ENCODE results near the gene GMPS.
A peak's percentile ranks its signal among the peaks of the same experiment; 100 is the strongest.

The GMPS gene

DNA sequence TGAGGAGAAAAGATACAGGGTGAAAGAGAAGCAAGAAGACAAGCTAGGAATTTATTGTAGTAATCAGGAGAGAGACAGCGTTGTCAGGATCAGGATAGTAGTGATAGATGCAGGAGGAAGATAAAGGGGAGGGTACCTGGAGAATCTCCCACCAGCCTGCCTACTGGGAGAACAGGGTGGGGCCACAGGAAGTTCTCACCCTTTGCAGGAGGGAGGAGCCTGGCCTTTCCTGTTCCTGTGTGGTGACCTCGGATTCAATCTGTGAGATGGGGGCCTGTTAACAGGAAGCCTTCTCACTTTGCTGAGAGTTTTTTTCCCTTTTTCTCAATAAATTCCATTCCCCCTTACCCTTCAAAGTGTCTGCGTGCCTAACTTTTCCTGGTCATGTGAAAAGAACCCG lies 37.6 kb downstream of the GMPS start:
- WGBS (ENCODE audit: extremely low coverage, insufficient coverage, low lambda C conversion rate), result no CpG with 5 or more reads among the region's 4 CpGs
- Histone ChIP-seq H3K4me2 (ENCODE audit: low read length) (no peak overlapping the region), H3K4me1 (ENCODE audit: control insufficient read depth, low read depth, low read length) (no peaks in the 10 kb centered on the region), H2BK120ac (ENCODE audit: low read depth, low read length) (no peak overlapping the region), H3K79me1 (ENCODE audit: low read length) (no peaks in the 10 kb centered on the region), H3K4me3 (ENCODE audit: low read length) (no peak overlapping the region), H3K9ac (ENCODE audit: low read length) (no peak overlapping the region), H3K18ac (ENCODE audit: low read length) (no peak overlapping the region), H3K79me2 (ENCODE audit: control insufficient read depth, insufficient read depth, low read length) (no peaks in the 10 kb centered on the region), H3K56ac (ENCODE audit: low read length) (no peak overlapping the region), H3K4ac (ENCODE audit: low read depth, low read length) (no peak overlapping the region), H3K23ac (ENCODE audit: low read length) (no peak overlapping the region), H3K27me3 (ENCODE audit: insufficient read depth, low read length, poor library complexity) (no peaks in the 10 kb centered on the region), H2AK5ac (ENCODE audit: low read length) (no peak overlapping the region), H2BK5ac (ENCODE audit: low read length) (no peak overlapping the region), H4K5ac (ENCODE audit: low read length) (no peak overlapping the region), H3K36me3 (ENCODE audit: control insufficient read depth, insufficient read depth, low read length) (no peaks in the 10 kb centered on the region), H2BK15ac (replicated peaks; ENCODE audit: low read depth) (no peak overlapping the region), H4K8ac (ENCODE audit: low read depth, low read length) (no peak overlapping the region), H3K27ac (ENCODE audit: low read depth, low read length) (no peak overlapping the region)
- DNase-seq, result peak; percentile 76

DNA sequence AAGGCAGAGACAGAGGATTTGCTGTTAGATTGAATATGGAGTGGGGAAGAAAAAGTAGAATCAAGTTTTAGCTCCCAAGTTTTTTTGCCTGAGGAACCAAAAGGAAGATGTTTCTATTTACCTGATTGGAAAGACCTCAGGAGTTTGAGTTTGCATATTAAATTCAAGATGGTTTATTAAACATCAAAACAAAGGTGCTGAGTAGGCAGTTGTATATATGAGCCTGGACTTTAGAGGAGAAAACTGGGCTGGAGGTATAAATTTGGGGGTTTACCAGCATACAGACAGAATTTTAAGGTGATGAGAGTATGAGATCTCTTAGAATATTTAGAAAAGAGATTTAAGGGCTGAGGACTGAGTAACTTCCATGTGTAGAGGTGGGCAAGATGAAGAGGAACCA lies 38.2 kb downstream of the GMPS start:
- Histone ChIP-seq H3K18ac (ENCODE audit: low read length) (no peak overlapping the region), H2BK5ac (ENCODE audit: low read length) (no peak overlapping the region), H3K4me2 (ENCODE audit: low read length) (no peak overlapping the region), H3K27ac (ENCODE audit: low read depth, low read length) (no peak overlapping the region), H3K9ac (ENCODE audit: low read length) (no peak overlapping the region), H3K27me3 (ENCODE audit: insufficient read depth, low read length, poor library complexity) (no peaks in the 10 kb centered on the region), H3K79me2 (ENCODE audit: control insufficient read depth, insufficient read depth, low read length) (no peaks in the 10 kb centered on the region), H3K23ac (ENCODE audit: low read length) (no peak overlapping the region), H2BK120ac (ENCODE audit: low read depth, low read length) (no peak overlapping the region), H3K4me1 (ENCODE audit: control insufficient read depth, low read depth, low read length) (no peaks in the 10 kb centered on the region), H4K5ac (ENCODE audit: low read length) (no peak overlapping the region), H3K36me3 (ENCODE audit: control insufficient read depth, insufficient read depth, low read length) (no peaks in the 10 kb centered on the region), H3K56ac (ENCODE audit: low read length) (no peak overlapping the region), H3K4me3 (ENCODE audit: low read length) (no peak overlapping the region), H2BK15ac (replicated peaks; ENCODE audit: low read depth) (no peak overlapping the region), H3K4ac (ENCODE audit: low read depth, low read length) (no peak overlapping the region), H3K79me1 (ENCODE audit: low read length) (no peaks in the 10 kb centered on the region), H2AK5ac (ENCODE audit: low read length) (no peak overlapping the region), H4K8ac (ENCODE audit: low read depth, low read length) (no peak overlapping the region)
- no peak for DNase-seq

DNA sequence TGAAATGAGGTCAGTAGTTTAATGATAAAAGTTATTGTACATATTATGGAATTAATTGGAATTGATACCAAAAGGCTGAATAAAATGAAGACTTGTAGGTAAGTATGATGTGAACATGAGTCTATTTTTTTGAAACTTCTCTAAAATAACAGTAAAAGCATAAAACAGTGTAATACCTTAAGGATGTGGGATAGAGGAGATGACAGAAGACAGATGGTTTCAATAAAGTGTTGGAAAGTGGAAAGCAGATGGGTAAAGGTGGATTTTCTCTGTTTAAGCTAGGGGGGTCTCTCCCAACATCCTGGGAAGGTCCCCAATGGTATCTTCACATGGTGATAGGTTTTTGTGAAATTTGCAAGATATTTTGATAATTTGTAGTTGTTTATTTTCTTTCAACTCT lies 41.6 kb downstream of the GMPS start:
- H2BK15ac ChIP-seq (replicated peaks; ENCODE audit: low read depth), result no peak overlapping the region
- no peak for DNase-seq
- no peak overlapping the region for H3K9ac ChIP-seq (ENCODE audit: low read length)
- H4K8ac ChIP-seq (ENCODE audit: low read depth, low read length), result no peak overlapping the region
- H3K79me1 ChIP-seq (ENCODE audit: low read length), result no peaks in the 10 kb centered on the region
- H2AK5ac ChIP-seq (ENCODE audit: low read length), result no peak overlapping the region
- H2BK120ac ChIP-seq (ENCODE audit: low read depth, low read length), result no peak overlapping the region
- H3K27ac ChIP-seq (ENCODE audit: low read depth, low read length), result no peak overlapping the region
- no peaks in the 10 kb centered on the region for H3K36me3 ChIP-seq (ENCODE audit: control insufficient read depth, insufficient read depth, low read length)
- H2BK5ac ChIP-seq (ENCODE audit: low read length), result no peak overlapping the region
- H3K79me2 ChIP-seq (ENCODE audit: control insufficient read depth, insufficient read depth, low read length), result no peaks in the 10 kb centered on the region
- H3K27me3 ChIP-seq (ENCODE audit: insufficient read depth, low read length, poor library complexity), result no peaks in the 10 kb centered on the region
- H3K4ac ChIP-seq (ENCODE audit: low read depth, low read length), result no peak overlapping the region
- H3K18ac ChIP-seq (ENCODE audit: low read length), result no peak overlapping the region
- H4K5ac ChIP-seq (ENCODE audit: low read length), result no peak overlapping the region
- no peak overlapping the region for H3K56ac ChIP-seq (ENCODE audit: low read length)
- H3K4me2 ChIP-seq (ENCODE audit: low read length), result no peak overlapping the region
- no peaks in the 10 kb centered on the region for H3K4me1 ChIP-seq (ENCODE audit: control insufficient read depth, low read depth, low read length)
- no peak overlapping the region for H3K23ac ChIP-seq (ENCODE audit: low read length)
- no peak overlapping the region for H3K4me3 ChIP-seq (ENCODE audit: low read length)

DNA sequence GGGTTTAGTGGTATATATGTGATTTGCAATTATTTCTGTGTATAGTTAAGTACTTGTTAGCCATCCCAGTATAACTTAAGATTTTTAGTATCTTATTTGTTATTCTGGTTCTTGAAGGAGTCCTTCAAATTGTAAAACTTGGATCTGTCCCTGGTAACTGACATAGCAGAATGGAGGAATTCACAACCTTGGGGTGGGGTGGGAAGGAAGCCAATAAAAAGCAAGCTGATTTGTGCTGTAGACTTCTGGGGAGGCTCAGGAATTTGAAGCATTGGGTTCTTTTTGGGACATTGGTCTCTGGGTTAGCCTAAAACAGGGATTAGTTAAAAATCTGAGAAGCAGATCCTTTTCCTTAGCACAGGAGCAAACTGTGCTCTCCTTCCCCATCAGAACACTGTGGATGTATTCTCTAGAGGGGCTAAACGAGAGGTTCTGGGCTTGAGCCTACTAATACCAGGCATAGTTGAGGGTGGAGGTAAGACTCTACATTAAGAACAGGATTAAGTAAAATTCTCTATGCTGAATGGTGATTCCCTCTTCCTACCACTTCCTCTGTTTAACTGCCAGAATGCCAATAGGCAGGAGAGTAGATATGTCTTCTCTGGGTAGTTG lies 42.2 kb downstream of the GMPS start:
- no peak overlapping the region for H2BK15ac ChIP-seq (replicated peaks; ENCODE audit: low read depth)
- H3K56ac ChIP-seq (ENCODE audit: low read length), result no peak overlapping the region
- H2BK120ac ChIP-seq (ENCODE audit: low read depth, low read length), result no peak overlapping the region
- no peaks in the 10 kb centered on the region for H3K36me3 ChIP-seq (ENCODE audit: control insufficient read depth, insufficient read depth, low read length)
- no peaks in the 10 kb centered on the region for H3K79me1 ChIP-seq (ENCODE audit: low read length)
- H3K27me3 ChIP-seq (ENCODE audit: insufficient read depth, low read length, poor library complexity), result no peaks in the 10 kb centered on the region
- no peak overlapping the region for H3K9ac ChIP-seq (ENCODE audit: low read length)
- no peak overlapping the region for H3K18ac ChIP-seq (ENCODE audit: low read length)
- H4K5ac ChIP-seq (ENCODE audit: low read length), result no peak overlapping the region
- H2BK5ac ChIP-seq (ENCODE audit: low read length), result no peak overlapping the region
- no peak overlapping the region for H3K4ac ChIP-seq (ENCODE audit: low read depth, low read length)
- no peak overlapping the region for H3K27ac ChIP-seq (ENCODE audit: low read depth, low read length)
- H3K79me2 ChIP-seq (ENCODE audit: control insufficient read depth, insufficient read depth, low read length), result no peaks in the 10 kb centered on the region
- no peaks in the 10 kb centered on the region for H3K4me1 ChIP-seq (ENCODE audit: control insufficient read depth, low read depth, low read length)
- peak; percentile 45 for DNase-seq
- WGBS (ENCODE audit: extremely low coverage, insufficient coverage, low lambda C conversion rate), result no CpG with 5 or more reads among the region's 1 CpG
- H4K8ac ChIP-seq (ENCODE audit: low read depth, low read length), result no peak overlapping the region
- no peak overlapping the region for H3K23ac ChIP-seq (ENCODE audit: low read length)
- H3K4me3 ChIP-seq (ENCODE audit: low read length), result no peak overlapping the region
- H2AK5ac ChIP-seq (ENCODE audit: low read length), result no peak overlapping the region
- no peak overlapping the region for H3K4me2 ChIP-seq (ENCODE audit: low read length)

DNA sequence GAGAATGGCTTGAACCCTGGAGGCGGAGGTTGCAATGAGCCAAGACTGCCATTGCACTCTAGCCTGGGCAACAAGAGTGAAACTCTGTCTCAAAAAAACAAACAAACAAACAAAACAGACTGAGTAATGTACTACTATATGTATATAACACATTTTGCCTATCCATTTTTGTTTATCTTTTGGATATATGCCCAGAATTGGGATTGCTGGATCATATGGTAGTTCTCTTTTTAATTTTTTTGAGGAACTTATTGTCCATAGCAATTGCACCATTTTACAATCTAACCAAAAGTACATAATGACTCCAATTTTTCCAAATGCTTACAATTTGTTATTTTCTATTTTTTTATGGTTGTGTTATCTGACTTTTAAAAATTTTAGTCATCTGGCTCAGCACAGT lies 47.3 kb downstream of the GMPS start:
- Histone ChIP-seq H3K36me3 (ENCODE audit: control insufficient read depth, insufficient read depth, low read length) (peaks cover 1% of the 10 kb centered on the region), H3K18ac (ENCODE audit: low read length) (no peak overlapping the region), H3K27me3 (ENCODE audit: insufficient read depth, low read length, poor library complexity) (no peaks in the 10 kb centered on the region), H3K56ac (ENCODE audit: low read length) (no peak overlapping the region), H2BK5ac (ENCODE audit: low read length) (no peak overlapping the region), H4K8ac (ENCODE audit: low read depth, low read length) (no peak overlapping the region), H2BK15ac (replicated peaks; ENCODE audit: low read depth) (no peak overlapping the region), H3K4ac (ENCODE audit: low read depth, low read length) (no peak overlapping the region), H4K5ac (ENCODE audit: low read length) (no peak overlapping the region), H3K79me2 (ENCODE audit: control insufficient read depth, insufficient read depth, low read length) (no peaks in the 10 kb centered on the region), H3K27ac (ENCODE audit: low read depth, low read length) (no peak overlapping the region), H3K4me2 (ENCODE audit: low read length) (no peak overlapping the region), H3K9ac (ENCODE audit: low read length) (no peak overlapping the region), H3K4me1 (ENCODE audit: control insufficient read depth, low read depth, low read length) (no peaks in the 10 kb centered on the region), H3K4me3 (ENCODE audit: low read length) (no peak overlapping the region), H2AK5ac (ENCODE audit: low read length) (no peak overlapping the region), H2BK120ac (ENCODE audit: low read depth, low read length) (no peak overlapping the region), H3K23ac (ENCODE audit: low read length) (no peak overlapping the region), H3K79me1 (ENCODE audit: low read length) (no peaks in the 10 kb centered on the region)
- no CpG with 5 or more reads among the region's 1 CpG for WGBS (ENCODE audit: extremely low coverage, insufficient coverage, low lambda C conversion rate)
- DNase-seq, result no peak

DNA sequence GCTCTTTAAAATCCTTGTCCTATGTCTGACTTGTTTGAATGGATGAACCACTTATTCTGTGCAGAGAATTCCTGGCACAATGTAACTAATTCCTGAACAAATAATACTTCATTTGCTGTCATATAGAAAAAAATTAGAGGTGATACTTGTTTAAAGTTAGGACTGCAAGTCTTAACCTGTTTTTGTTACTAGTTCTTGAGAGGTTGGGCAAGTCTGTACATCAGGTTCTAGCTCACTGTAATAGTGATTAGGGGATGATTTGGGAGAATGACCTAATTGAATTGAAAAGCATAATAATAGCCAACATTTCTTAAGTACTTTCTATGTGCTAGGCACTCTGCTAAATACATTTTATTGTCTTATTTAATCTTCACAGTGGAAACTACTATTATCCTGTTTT lies 49.3 kb downstream of the GMPS start:
- Histone ChIP-seq H2AK5ac (ENCODE audit: low read length) (no peak overlapping the region), H3K18ac (ENCODE audit: low read length) (no peak overlapping the region), H3K79me1 (ENCODE audit: low read length) (no peaks in the 10 kb centered on the region), H3K27ac (ENCODE audit: low read depth, low read length) (no peak overlapping the region), H3K4ac (ENCODE audit: low read depth, low read length) (no peak overlapping the region), H3K56ac (ENCODE audit: low read length) (no peak overlapping the region), H4K5ac (ENCODE audit: low read length) (no peak overlapping the region), H3K23ac (ENCODE audit: low read length) (no peak overlapping the region), H3K36me3 (ENCODE audit: control insufficient read depth, insufficient read depth, low read length) (peaks cover 1% of the 10 kb centered on the region), H3K4me3 (ENCODE audit: low read length) (no peak overlapping the region), H4K8ac (ENCODE audit: low read depth, low read length) (no peak overlapping the region), H3K9ac (ENCODE audit: low read length) (no peak overlapping the region), H3K79me2 (ENCODE audit: control insufficient read depth, insufficient read depth, low read length) (no peaks in the 10 kb centered on the region), H3K27me3 (ENCODE audit: insufficient read depth, low read length, poor library complexity) (no peaks in the 10 kb centered on the region), H3K4me1 (ENCODE audit: control insufficient read depth, low read depth, low read length) (no peaks in the 10 kb centered on the region), H2BK5ac (ENCODE audit: low read length) (no peak overlapping the region), H2BK120ac (ENCODE audit: low read depth, low read length) (no peak overlapping the region), H2BK15ac (replicated peaks; ENCODE audit: low read depth) (no peak overlapping the region), H3K4me2 (ENCODE audit: low read length) (no peak overlapping the region)
- DNase-seq, result no peak

Measured in mesendoderm (in vitro differentiated cells).